ENCODE measurements around the gene LY86.

LY86 gene

GRCh38 chr6:6579281-6579680, 9.2 kb upstream of the LY86 start:
- TF ChIP-seq BHLHE40 (IDR thresholded peaks at IDR 0.05; ENCODE audit: borderline replicate concordance) (no peak), FOXA1 (IDR thresholded peaks at IDR 0.05) (no peak), NFRKB (IDR thresholded peaks at IDR 0.05) (no peak), SUZ12 (IDR thresholded peaks at IDR 0.05) (no peak), FOXM1 (IDR thresholded peaks at IDR 0.05; ENCODE audit: borderline replicate concordance) (no peak), L3MBTL2 (conservative IDR thresholded peaks at IDR 0.05) (no peak), ARNT (IDR thresholded peaks at IDR 0.05) (no peak), ZNF384 (IDR thresholded peaks at IDR 0.05) (no peak), TARDBP (IDR thresholded peaks at IDR 0.05) (no peak), FOXK2 (IDR thresholded peaks at IDR 0.05) (no peak), ELF4 (IDR thresholded peaks at IDR 0.05) (no peak), LEF1 (IDR thresholded peaks at IDR 0.05; ENCODE audit: borderline replicate concordance) (no peak), HDGF (IDR thresholded peaks at IDR 0.05; ENCODE audit: borderline replicate concordance) (no peak)
- TF ChIP-seq, protein P1, sequence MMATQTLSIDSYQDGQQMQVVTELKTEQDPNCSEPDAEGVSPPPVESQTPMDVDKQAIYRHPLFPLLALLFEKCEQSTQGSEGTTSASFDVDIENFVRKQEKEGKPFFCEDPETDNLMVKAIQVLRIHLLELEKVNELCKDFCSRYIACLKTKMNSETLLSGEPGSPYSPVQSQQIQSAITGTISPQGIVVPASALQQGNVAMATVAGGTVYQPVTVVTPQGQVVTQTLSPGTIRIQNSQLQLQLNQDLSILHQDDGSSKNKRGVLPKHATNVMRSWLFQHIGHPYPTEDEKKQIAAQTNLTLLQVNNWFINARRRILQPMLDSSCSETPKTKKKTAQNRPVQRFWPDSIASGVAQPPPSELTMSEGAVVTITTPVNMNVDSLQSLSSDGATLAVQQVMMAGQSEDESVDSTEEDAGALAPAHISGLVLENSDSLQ (IDR thresholded peaks at IDR 0.05): no peak
- ChIA-PET CTCF (no interaction called here), POLR2A (no interaction called here)
- no peak for DNase-seq (ENCODE audit: extremely low spot score)

- ChIA-PET POLR2A (no interaction called here), CTCF (no interaction called here)
- DNase-seq (ENCODE audit: extremely low spot score): no peak
- TF ChIP-seq TARDBP (IDR thresholded peaks at IDR 0.05) (no peak), ELF4 (IDR thresholded peaks at IDR 0.05) (no peak), FOXA1 (IDR thresholded peaks at IDR 0.05) (no peak)
Measured at GRCh38 chr6:6580225-6580856, 8.2 kb upstream of the LY86 start.

DNA sequence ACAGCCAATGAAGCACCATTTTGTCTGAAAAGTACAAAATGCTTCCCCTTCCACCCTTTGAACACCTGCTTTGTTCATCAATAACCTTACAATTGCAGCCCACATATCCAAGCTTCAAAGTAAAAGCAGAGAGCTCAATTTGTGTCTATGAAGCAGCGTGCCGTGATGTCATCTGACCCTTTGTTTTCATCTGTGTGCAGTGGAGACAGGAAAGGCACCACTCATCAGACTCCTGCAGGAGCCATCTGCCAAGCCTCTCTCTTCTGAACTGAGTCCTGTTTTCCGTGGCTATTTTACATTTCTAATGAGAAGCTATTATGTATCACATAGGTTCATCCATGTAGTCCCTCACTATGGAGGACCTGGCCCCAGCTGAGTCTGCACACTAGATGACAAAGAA, 7.5 kb upstream of the LY86 start:
- DNase-seq (ENCODE audit: extremely low spot score): no peak
- ChIA-PET POLR2A (no interaction called here), CTCF (no interaction called here)
- TF ChIP-seq, protein P1 (IDR thresholded peaks at IDR 0.05): no peak
- no peak for TF ChIP-seq FOXA1 (IDR thresholded peaks at IDR 0.05)
- no peak for TF ChIP-seq NFRKB (IDR thresholded peaks at IDR 0.05)
- no peak for TF ChIP-seq ARNT (IDR thresholded peaks at IDR 0.05)
- no peak for TF ChIP-seq ELF4 (IDR thresholded peaks at IDR 0.05)
- TF ChIP-seq FOXK2 (IDR thresholded peaks at IDR 0.05): no peak
- no peak for TF ChIP-seq HDGF (IDR thresholded peaks at IDR 0.05; ENCODE audit: borderline replicate concordance)
- no peak for TF ChIP-seq TARDBP (IDR thresholded peaks at IDR 0.05)
- TF ChIP-seq SP1 (IDR thresholded peaks at IDR 0.05): no peak
- no peak for TF ChIP-seq BHLHE40 (IDR thresholded peaks at IDR 0.05; ENCODE audit: borderline replicate concordance)
- no peak for TF ChIP-seq SUZ12 (IDR thresholded peaks at IDR 0.05)
- no peak for TF ChIP-seq FOXM1 (IDR thresholded peaks at IDR 0.05; ENCODE audit: borderline replicate concordance)
- no peak for TF ChIP-seq LEF1 (IDR thresholded peaks at IDR 0.05; ENCODE audit: borderline replicate concordance)
- no peak for TF ChIP-seq L3MBTL2 (conservative IDR thresholded peaks at IDR 0.05)
- TF ChIP-seq CTBP1 (IDR thresholded peaks at IDR 0.05; ENCODE audit: borderline replicate concordance): no peak
- no peak for TF ChIP-seq ZNF384 (IDR thresholded peaks at IDR 0.05)

GRCh38 chr6:6582131-6582530, 6.4 kb upstream of the LY86 start:
- no peak for DNase-seq (ENCODE audit: extremely low spot score)
- ChIA-PET POLR2A (no interaction called here), CTCF (no interaction called here)
- TF ChIP-seq L3MBTL2 (conservative IDR thresholded peaks at IDR 0.05) (no peak), ELF4 (IDR thresholded peaks at IDR 0.05) (no peak)

DNA sequence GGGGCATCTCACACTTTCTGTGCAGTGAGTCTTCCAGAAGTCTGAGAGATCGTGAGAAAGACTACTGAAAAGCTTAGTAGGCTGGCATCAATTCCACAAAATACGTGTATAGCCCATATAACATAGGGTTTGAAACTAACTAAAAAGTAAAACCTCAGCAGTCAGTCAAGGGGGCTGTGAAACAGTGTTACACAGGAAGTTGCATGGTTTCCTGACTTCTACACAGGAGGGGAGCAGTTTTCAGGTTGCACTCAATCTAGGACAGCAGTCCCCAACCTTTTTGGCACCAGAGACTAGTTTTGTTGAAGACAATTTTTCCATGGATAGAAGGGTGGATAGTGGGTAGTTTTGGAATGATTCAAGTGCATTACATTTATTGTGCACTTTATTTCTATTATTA, 4.7 kb upstream of the LY86 start:
- ChIA-PET CTCF (no interaction called here), POLR2A (no interaction called here)

DNA sequence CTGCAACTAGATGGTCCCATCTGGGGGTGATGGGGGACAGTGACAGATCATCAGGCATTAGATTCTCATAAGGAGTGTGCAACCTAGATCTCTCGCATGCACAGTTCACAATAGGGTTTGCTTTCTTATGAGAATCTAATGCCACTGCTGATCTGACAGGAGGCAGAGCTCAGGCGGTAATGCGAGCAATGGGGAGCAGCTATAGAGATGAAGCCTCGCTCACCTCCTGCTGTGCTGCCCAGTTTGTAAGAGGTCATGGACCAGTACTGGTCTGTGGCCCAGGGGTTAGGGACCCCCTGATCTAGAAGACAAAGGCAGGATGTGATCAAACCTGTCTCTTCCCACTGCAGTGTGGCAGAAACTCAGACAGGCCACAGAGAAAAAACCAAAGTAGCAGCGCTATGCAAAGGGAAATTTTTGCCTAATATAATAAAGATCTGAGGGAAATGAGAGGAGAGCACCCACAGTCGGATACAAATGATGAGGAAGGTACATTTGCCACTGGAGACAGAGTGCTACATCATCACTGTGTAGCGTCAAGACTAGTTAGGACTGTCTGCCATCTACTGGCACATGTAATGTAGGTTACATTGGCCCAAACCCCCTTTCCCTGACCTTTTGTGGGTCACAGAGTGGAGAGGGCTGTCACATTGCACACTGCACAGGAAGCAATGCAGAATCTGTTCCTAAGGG, 4.1 kb upstream of the LY86 start:
- CTCF ChIA-PET: no interaction called here

More for the DNA sequence above, 4.7 kb upstream of the LY86 start:
- DNase-seq (ENCODE audit: extremely low spot score): no peak
- no peak for TF ChIP-seq ELF4 (IDR thresholded peaks at IDR 0.05)
- no peak for TF ChIP-seq BHLHE40 (IDR thresholded peaks at IDR 0.05; ENCODE audit: borderline replicate concordance)
- TF ChIP-seq FOXA1 (IDR thresholded peaks at IDR 0.05): no peak
- no peak for TF ChIP-seq CTBP1 (IDR thresholded peaks at IDR 0.05; ENCODE audit: borderline replicate concordance)
- no peak for TF ChIP-seq NFRKB (IDR thresholded peaks at IDR 0.05)
- no peak for TF ChIP-seq TARDBP (IDR thresholded peaks at IDR 0.05)
- TF ChIP-seq LEF1 (IDR thresholded peaks at IDR 0.05; ENCODE audit: borderline replicate concordance): no peak
- TF ChIP-seq L3MBTL2 (conservative IDR thresholded peaks at IDR 0.05): no peak
- no peak for TF ChIP-seq FOXK2 (IDR thresholded peaks at IDR 0.05)
- no peak for TF ChIP-seq ZNF384 (IDR thresholded peaks at IDR 0.05)
- no peak for TF ChIP-seq SUZ12 (IDR thresholded peaks at IDR 0.05)
- TF ChIP-seq FOXM1 (IDR thresholded peaks at IDR 0.05; ENCODE audit: borderline replicate concordance): no peak
- TF ChIP-seq, protein P1 (IDR thresholded peaks at IDR 0.05): no peak
- TF ChIP-seq ARNT (IDR thresholded peaks at IDR 0.05): no peak
- no peak for TF ChIP-seq SP1 (IDR thresholded peaks at IDR 0.05)
- TF ChIP-seq HDGF (IDR thresholded peaks at IDR 0.05; ENCODE audit: borderline replicate concordance): no peak

More for the DNA sequence above, 4.1 kb upstream of the LY86 start:
- POLR2A ChIA-PET: no interaction called here
- no peak for DNase-seq (ENCODE audit: extremely low spot score)
- TF ChIP-seq ZNF384 (IDR thresholded peaks at IDR 0.05) (no peak), FOXK2 (IDR thresholded peaks at IDR 0.05) (no peak), NFRKB (IDR thresholded peaks at IDR 0.05) (no peak), TARDBP (IDR thresholded peaks at IDR 0.05) (no peak), ARNT (IDR thresholded peaks at IDR 0.05) (no peak), HDGF (IDR thresholded peaks at IDR 0.05; ENCODE audit: borderline replicate concordance) (no peak), ELF4 (IDR thresholded peaks at IDR 0.05) (no peak), SUZ12 (IDR thresholded peaks at IDR 0.05) (no peak), CTBP1 (IDR thresholded peaks at IDR 0.05; ENCODE audit: borderline replicate concordance) (no peak), FOXM1 (IDR thresholded peaks at IDR 0.05; ENCODE audit: borderline replicate concordance) (no peak), SP1 (IDR thresholded peaks at IDR 0.05) (no peak), LEF1 (IDR thresholded peaks at IDR 0.05; ENCODE audit: borderline replicate concordance) (no peak), L3MBTL2 (conservative IDR thresholded peaks at IDR 0.05) (no peak)
- TF ChIP-seq, protein P1 (IDR thresholded peaks at IDR 0.05): no peak

Measured in HEK293T (cell line).